ENCODE data around the gene SAPCD1. TPM values are rescaled to one million over a fixed set of nuclear protein-coding genes. Genes with fewer than 3 reads are reported as not detected.

Gene SAPCD1
- polyA plus RNA-seq, 1 of the 3 experiments (the other 2 are of a cell fraction), result 5.9 TPM

DNA sequence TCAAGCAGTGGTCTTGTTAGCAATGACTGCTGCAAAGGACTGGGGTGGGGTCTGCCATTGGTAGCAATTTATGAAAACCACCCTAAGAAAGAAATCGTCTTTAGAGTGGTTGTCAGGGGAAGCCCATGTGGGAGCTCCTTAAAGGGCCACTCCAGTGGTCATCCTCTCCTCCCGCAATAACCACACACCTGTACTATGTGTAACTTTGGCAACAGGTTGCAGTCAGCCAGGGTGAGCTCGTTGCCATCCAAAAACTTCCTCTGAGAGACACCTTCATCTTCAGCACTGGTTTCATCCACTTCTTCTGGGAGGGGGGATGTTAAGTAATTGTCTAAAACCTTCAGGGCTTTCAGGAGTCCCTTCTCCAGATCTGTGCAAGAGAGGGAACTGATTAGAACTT is 30.4 kb upstream of the SAPCD1 start (continued):
- TF ChIP-seq USF2 (IDR thresholded peaks at IDR 0.05; ENCODE audit: borderline replicate concordance, low read depth, low read length) (no peak), EP300 (IDR thresholded peaks at IDR 0.05; ENCODE audit: borderline replicate concordance in 1 of 2, low read depth in 1 of 2, low read length in 1 of 2) (no peak), EZH2phosphoT487 (IDR thresholded peaks at IDR 0.05; ENCODE audit: borderline replicate concordance, low read depth) (no peak), POLR2AphosphoS5 (IDR thresholded peaks at IDR 0.05; ENCODE audit: low read depth, low read length) (no peak), SIN3A (IDR thresholded peaks at IDR 0.05; ENCODE audit: borderline replicate concordance, low read depth, low read length) (no peak), MXI1 (IDR thresholded peaks at IDR 0.05; ENCODE audit: low read depth, low read length) (no peak), GATA2 (CRISPR knock-in tag; IDR thresholded peaks at IDR 0.05) (no peak)
- TF ChIP-seq, protein P1, sequence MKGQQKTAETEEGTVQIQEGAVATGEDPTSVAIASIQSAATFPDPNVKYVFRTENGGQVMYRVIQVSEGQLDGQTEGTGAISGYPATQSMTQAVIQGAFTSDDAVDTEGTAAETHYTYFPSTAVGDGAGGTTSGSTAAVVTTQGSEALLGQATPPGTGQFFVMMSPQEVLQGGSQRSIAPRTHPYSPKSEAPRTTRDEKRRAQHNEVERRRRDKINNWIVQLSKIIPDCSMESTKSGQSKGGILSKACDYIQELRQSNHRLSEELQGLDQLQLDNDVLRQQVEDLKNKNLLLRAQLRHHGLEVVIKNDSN (IDR thresholded peaks at IDR 0.05; ENCODE audit: borderline replicate concordance, low read depth), result no peak

GRCh38 chr6:31733734-31734133 is 28.7 kb upstream of the SAPCD1 start:
- peak overlapping the region; percentile 97; the same call in 1 of the 2 replicates for H3K9ac ChIP-seq
- H4K20me1 ChIP-seq (ENCODE audit: insufficient read depth), result peaks cover 26% of the 10 kb centered on the region
- H3K4me2 ChIP-seq, result peak overlapping the region; percentile 99
- no peak for DNase-seq
- peaks cover 69% of the 10 kb centered on the region for H3K79me2 ChIP-seq (ENCODE audit: insufficient read depth)
- H3K4me3 ChIP-seq (ENCODE audit: low read depth in 2 of 2, low read length in 1 of 2), result peak overlapping the region in 1 of 2 experiments; percentile 86; a peak in 1 of 4 replicates
- TF ChIP-seq, protein P2, sequence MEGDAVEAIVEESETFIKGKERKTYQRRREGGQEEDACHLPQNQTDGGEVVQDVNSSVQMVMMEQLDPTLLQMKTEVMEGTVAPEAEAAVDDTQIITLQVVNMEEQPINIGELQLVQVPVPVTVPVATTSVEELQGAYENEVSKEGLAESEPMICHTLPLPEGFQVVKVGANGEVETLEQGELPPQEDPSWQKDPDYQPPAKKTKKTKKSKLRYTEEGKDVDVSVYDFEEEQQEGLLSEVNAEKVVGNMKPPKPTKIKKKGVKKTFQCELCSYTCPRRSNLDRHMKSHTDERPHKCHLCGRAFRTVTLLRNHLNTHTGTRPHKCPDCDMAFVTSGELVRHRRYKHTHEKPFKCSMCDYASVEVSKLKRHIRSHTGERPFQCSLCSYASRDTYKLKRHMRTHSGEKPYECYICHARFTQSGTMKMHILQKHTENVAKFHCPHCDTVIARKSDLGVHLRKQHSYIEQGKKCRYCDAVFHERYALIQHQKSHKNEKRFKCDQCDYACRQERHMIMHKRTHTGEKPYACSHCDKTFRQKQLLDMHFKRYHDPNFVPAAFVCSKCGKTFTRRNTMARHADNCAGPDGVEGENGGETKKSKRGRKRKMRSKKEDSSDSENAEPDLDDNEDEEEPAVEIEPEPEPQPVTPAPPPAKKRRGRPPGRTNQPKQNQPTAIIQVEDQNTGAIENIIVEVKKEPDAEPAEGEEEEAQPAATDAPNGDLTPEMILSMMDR (IDR thresholded peaks at IDR 0.05), result no peak
- no peak for TF ChIP-seq GABPA (IDR thresholded peaks at IDR 0.05; ENCODE audit: low read depth)
- no peak for TF ChIP-seq MAX (IDR thresholded peaks at IDR 0.05; ENCODE audit: low read depth)
- TF ChIP-seq REST (IDR thresholded peaks at IDR 0.05; ENCODE audit: low read depth, low read length), result no peak
- TF ChIP-seq YY1 (IDR thresholded peaks at IDR 0.05; ENCODE audit: low read depth), result no peak
- no peak for TF ChIP-seq EP300 (IDR thresholded peaks at IDR 0.05; ENCODE audit: borderline replicate concordance in 1 of 2, low read depth in 1 of 2, low read length in 1 of 2)
- no peak for TF ChIP-seq RFX5 (IDR thresholded peaks at IDR 0.05; ENCODE audit: low read length)
- TF ChIP-seq RCOR1 (IDR thresholded peaks at IDR 0.05; ENCODE audit: low read length), result no peak
- no peak for TF ChIP-seq MXI1 (IDR thresholded peaks at IDR 0.05; ENCODE audit: low read depth, low read length)
- no peak for TF ChIP-seq USF2 (IDR thresholded peaks at IDR 0.05; ENCODE audit: borderline replicate concordance, low read depth, low read length)
- TF ChIP-seq FOSL2 (IDR thresholded peaks at IDR 0.05; ENCODE audit: borderline replicate concordance, low read depth), result no peak
- no peak for TF ChIP-seq TCF12 (IDR thresholded peaks at IDR 0.05)
- H3K27me3 ChIP-seq (ENCODE audit: insufficient read depth), result no peaks in the 10 kb centered on the region
- ChIA-PET POLR2A (no interaction called here), CTCF (interaction anchor here (0.7 to 7.3 kb wide), 2 partner anchors 97 to 188 kb away, joined by 3 to 45 read pairs; partner anchors contain the start of gene ATP6V1G2)
- peaks cover 25 to 38% of the 10 kb centered on the region in 2 experiments; a peak in 3 of 4 replicates for H3K4me1 ChIP-seq (ENCODE audit: control insufficient read depth in 1 of 2, insufficient read depth in 2 of 2, low read depth in 1 of 2, low read length in 1 of 2)
- peaks cover 26 to 39% of the 10 kb centered on the region in 2 experiments for H3K36me3 ChIP-seq (replicated peaks in 1 of 2; ENCODE audit: control insufficient read depth in 1 of 2, insufficient read depth in 2 of 2, low read length in 1 of 2)
- no peaks in the 10 kb centered on the region for H3K9me2 ChIP-seq
- H2AFZ ChIP-seq (ENCODE audit: low read depth), result no peak overlapping the region
- H3K9me3 ChIP-seq, result no peaks in the 10 kb centered on the region
- 94% methylated on average over 4 of the region's 4 CpGs for WGBS (ENCODE audit: low lambda C conversion rate)
- H3F3A ChIP-seq (replicated peaks; ENCODE audit: insufficient read depth), result peaks cover 65% of the 10 kb centered on the region
- H3K27ac ChIP-seq (ENCODE audit: low read depth in 2 of 2, low read length in 1 of 2), result peak overlapping the region in 1 of 2 experiments; percentile 88; a peak in 2 of 4 replicates
